Motor neuron (in vitro differentiated cells): ENCODE results near the gene FSD2. TPM values are rescaled to one million over a fixed set of nuclear protein-coding genes. Genes with fewer than 3 reads are reported as not detected.

Experiments
- ATAC-seq, 8 experiments: fragments of 200-7000 bp; cut with Tn5 transposase; replicated peaks in 6 of 8; 2 replicates each; pipeline ENCODE4 v1.8.0; 2021; ENCODE audit warnings: mild to moderate bottlenecking in 8 of 8, moderate library complexity in 8 of 8
- H3K27ac ChIP-seq, 2 donors: fragments of 250-450 bp; sonication (Bioruptor Pico); 2 replicates each; pipeline ENCODE4 v1.9.0; 2021; ENCODE audit warnings: antibody characterized with exemption in 2 of 2, mild to moderate bottlenecking in 2 of 2, moderate library complexity in 1 of 2
- H3K4me1 ChIP-seq, 2 donors: fragments of 250-450 bp; sonication (Bioruptor Pico); replicated peaks in 1 of 2; 2 replicates each; pipeline ENCODE4 v1.6.1; 2021; ENCODE audit warnings: antibody characterized with exemption in 2 of 2, mild to moderate bottlenecking in 2 of 2, moderate library complexity in 1 of 2
- H3K4me3 ChIP-seq, 5 donors: fragments of 250-450 bp; sonication (Bioruptor Pico); 2 replicates each; pipeline ENCODE4 v1.9.0; 2021; ENCODE audit warnings: antibody characterized with exemption in 5 of 5, mild to moderate bottlenecking in 5 of 5, moderate library complexity in 4 of 5
- whole genome bisulfite sequencing, 10 experiments: fragments of 450-650 bp; shearing (Covaris generic); methylation state at CpG; one replicate each; pipeline ENCODE4 v1.0.0; 2022; 5-methylcytosine and 5-hydroxymethylcytosine counted together
- in situ Hi-C, 9 experiments: fragments of 400-800 bp; cut with MboI; loops; one replicate each; pipeline ENCODE4 v1.15.0; 2021; ENCODE audit warnings: low sequenced_read_pairs in 9 of 9, low pct_unique_long_range_greater_than_20kb in 2 of 9; ENCODE audit not compliant: unreplicated experiment in 9 of 9
- total RNA-seq, 8 experiments: library from RNA; unstranded; fragments of 300-600 nt; gene quantifications; 2 replicates each; pipeline versions ENCODE4 v1.2.3 to v1.2.4, GENCODE V29; 2022

The FSD2 gene
- under 1 TPM; 0.21 to 0.70 (median 0.44) TPM for total RNA-seq

- in situ Hi-C loops: no loop called here
- no peak for ATAC-seq
- Histone ChIP-seq H3K27ac (no peak within 1 kb of the TSS), H3K4me3 (no peak within 1 kb of the TSS), H3K4me1 (peaks cover 0 to 3% of the 10 kb centered on the region in 2 donors)
- WGBS, 10 experiments: 0 to 80% (median 65%) methylated on average over 1 to 2 of the region's 2 CpGs; no CpG with 5 or more reads in 5 of the 10 experiments
Observed at GRCh38 chr15:82805994-82806406, at the start of gene FSD2. Gene FSD2 (minus strand): TSS chr15:82806069. CDS start chr15:82787390, 18,679 bp downstream.

- no peak for ATAC-seq
- in situ Hi-C loops: loop anchor here in 1 of 9 experiments (10.0 kb wide), 1 partner anchor 140 kb away; no protein-coding TSS in a partner anchor
Observed at GRCh38 chr15:82854554-82854953, 48.7 kb upstream of the FSD2 start.

GRCh38 chr15:82852941-82853561 is 47.2 kb upstream of the FSD2 start:
- ATAC-seq: peak in 1 of 8 experiments; percentile 26
- in situ Hi-C loops: loop anchor here in 1 of 9 experiments (10.0 kb wide), 1 partner anchor 142 kb away; no protein-coding TSS in a partner anchor
- 58% methylated on average over 2 of the region's 16 CpGs; no CpG with 5 or more reads in 9 of the 10 experiments for WGBS, 10 experiments
- H3K4me3 ChIP-seq: no peak overlapping the region
- peaks cover 40 to 46% of the 10 kb centered on the region in 2 donors for H3K4me1 ChIP-seq
- peak overlapping the region in 1 of 2 donors; percentile 11 for H3K27ac ChIP-seq

More at GRCh38 chr15:82854554-82854953, 48.7 kb upstream of the FSD2 start:
- Histone ChIP-seq H3K4me1 (peaks cover 40 to 46% of the 10 kb centered on the region in 2 donors), H3K4me3 (no peak overlapping the region), H3K27ac (no peak overlapping the region)
- WGBS, 10 experiments: 79 to 100% (median 95%) methylated on average over 1 to 7 of the region's 21 CpGs; no CpG with 5 or more reads in 6 of the 10 experiments

- 5 to 100% (median 38%) methylated on average over 1 to 5 of the region's 9 CpGs; no CpG with 5 or more reads in 1 of the 10 experiments for WGBS, 10 experiments
- in situ Hi-C loops: loop anchor here in 1 of 9 experiments (10.0 kb wide), 1 partner anchor 143 kb away; no protein-coding TSS in a partner anchor
- Histone ChIP-seq H3K4me1 (peaks cover 40 to 46% of the 10 kb centered on the region in 2 donors), H3K27ac (peak overlapping the region; percentile 11 to 34), H3K4me3 (no peak overlapping the region)
- peak in 5 of 8 experiments; percentile 39 to 56 (median 46) for ATAC-seq
Observed at GRCh38 chr15:82851981-82852511, 46.2 kb upstream of the FSD2 start.

GRCh38 chr15:82851306-82851850 is 45.5 kb upstream of the FSD2 start:
- in situ Hi-C loops: loop anchor here in 1 of 9 experiments (10.0 kb wide), 1 partner anchor 143 kb away; no protein-coding TSS in a partner anchor
- Histone ChIP-seq H3K4me3 (no peak overlapping the region), H3K27ac (peak overlapping the region in 1 of 2 donors; percentile 34), H3K4me1 (peaks cover 40 to 46% of the 10 kb centered on the region in 2 donors)
- 50 to 100% (median 89%) methylated on average over 1 to 14 of the region's 14 CpGs; no CpG with 5 or more reads in 1 of the 10 experiments for WGBS, 10 experiments
- no peak for ATAC-seq

- WGBS, 10 experiments: 8 to 93% (median 68%) methylated on average over 2 to 5 of the region's 7 CpGs; no CpG with 5 or more reads in 6 of the 10 experiments
- Histone ChIP-seq H3K4me3 (no peak overlapping the region), H3K4me1 (peaks cover 40 to 44% of the 10 kb centered on the region in 2 donors), H3K27ac (no peak overlapping the region)
- in situ Hi-C loops: loop anchor here in 1 of 9 experiments (10.0 kb wide), 1 partner anchor 144 kb away; no protein-coding TSS in a partner anchor
- ATAC-seq: peak in 1 of 8 experiments; percentile 50
Observed at GRCh38 chr15:82850731-82851130, 44.9 kb upstream of the FSD2 start.

GRCh38 chr15:82849556-82850512 is 44.0 kb upstream of the FSD2 start:
- WGBS, 10 experiments: 31 to 62% (median 47%) methylated on average over 1 to 11 of the region's 23 CpGs; no CpG with 5 or more reads in 3 of the 10 experiments
- in situ Hi-C loops: loop anchor here in 1 of 9 experiments (10.0 kb wide), 1 partner anchor 145 kb away; no protein-coding TSS in a partner anchor
- H3K27ac ChIP-seq: peak overlapping the region in 1 of 2 donors; percentile 50
- H3K4me1 ChIP-seq: peaks cover 40 to 41% of the 10 kb centered on the region in 2 donors
- ATAC-seq: peak; percentile 83 to 90 (median 88)
- H3K4me3 ChIP-seq: no peak overlapping the region

GRCh38 chr15:82848241-82848993 is 42.5 kb upstream of the FSD2 start:
- in situ Hi-C loops: no loop called here
- peaks cover 36 to 37% of the 10 kb centered on the region in 2 donors for H3K4me1 ChIP-seq
- ATAC-seq: no peak
- no peak overlapping the region for H3K4me3 ChIP-seq
- no peak overlapping the region for H3K27ac ChIP-seq
- WGBS, 10 experiments: 50 to 90% (median 83%) methylated on average over 1 to 4 of the region's 9 CpGs; no CpG with 5 or more reads in 6 of the 10 experiments

- 20 to 100% (median 80%) methylated on average over 1 to 2 of the region's 8 CpGs; no CpG with 5 or more reads in 7 of the 10 experiments for WGBS, 10 experiments
- ATAC-seq: no peak
- in situ Hi-C loops: no loop called here
- Histone ChIP-seq H3K27ac (no peak overlapping the region), H3K4me1 (peaks cover 29 to 30% of the 10 kb centered on the region in 2 donors), H3K4me3 (no peak overlapping the region)
Observed at GRCh38 chr15:82847703-82848102, 41.8 kb upstream of the FSD2 start.

GRCh38 chr15:82846621-82847020 is 40.8 kb upstream of the FSD2 start:
- no peak overlapping the region for H3K27ac ChIP-seq
- H3K4me3 ChIP-seq: no peak overlapping the region
- peaks cover 18 to 19% of the 10 kb centered on the region in 2 donors for H3K4me1 ChIP-seq
- in situ Hi-C loops: no loop called here
- ATAC-seq: peak in 1 of 8 experiments; percentile 4
- 20 to 100% (median 94%) methylated on average over 1 to 4 of the region's 4 CpGs; no CpG with 5 or more reads in 4 of the 10 experiments for WGBS, 10 experiments

- H3K27ac ChIP-seq: no peak overlapping the region
- ATAC-seq: peak in 1 of 8 experiments; percentile 31
- peaks cover 11% of the 10 kb centered on the region in 2 donors for H3K4me1 ChIP-seq
- WGBS, 10 experiments: 0 to 87% (median 45%) methylated on average over 1 to 6 of the region's 7 CpGs; no CpG with 5 or more reads in 3 of the 10 experiments
- in situ Hi-C loops: no loop called here
- H3K4me3 ChIP-seq: no peak overlapping the region
Observed at GRCh38 chr15:82845686-82846085, 39.8 kb upstream of the FSD2 start.
